Caki2 (cell line): Measurements from ENCODE around the gene PBX2. TPM values are rescaled to one million over a fixed set of nuclear protein-coding genes. Genes with fewer than 3 reads are reported as not detected.

Experiments
- DNase-seq: peaks from one replicate; pipeline ENCODE4 v3.0.0-alpha.2; 2015; ENCODE audit warnings: low read depth
- in situ Hi-C: cut with HindIII; loops from 2 replicates; pipeline ENCODE4 v1.10.0; 2016; ENCODE audit warnings: low sequenced_read_pairs, low pct_unique_long_range_greater_than_20kb, mixed read lengths
- total RNA-seq: library from RNA; depleted of rRNA; stranded (reverse); fragments of >200 nt; shearing (Covaris generic); gene quantifications from 2 replicates; pipeline ENCODE4 v1.2.3, GENCODE V29; 2014; ENCODE audit warnings: low replicate concordance; rRNA removed

The PBX2 gene
- total RNA-seq, 1 experiment from 2014 or later = 87.2 TPM

DNA sequence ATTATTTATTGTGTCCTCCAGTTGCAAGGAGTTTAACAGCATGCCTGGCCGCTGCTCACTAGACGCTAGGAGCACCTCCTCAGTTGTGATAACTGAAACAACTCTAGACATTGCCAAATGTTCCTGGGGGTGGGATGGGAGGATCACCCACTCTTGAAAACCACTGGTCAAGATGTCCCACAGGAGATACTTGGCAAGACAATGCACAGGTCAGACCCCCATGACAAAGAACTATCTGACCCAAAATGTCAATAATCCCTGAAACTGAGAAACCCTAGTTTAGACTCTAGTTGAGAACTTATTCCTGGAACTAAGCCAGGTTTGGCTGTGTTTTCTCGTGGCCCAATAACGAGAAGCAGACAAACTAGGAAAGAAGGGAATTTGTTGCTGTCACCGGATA, 50.4 kb downstream of the PBX2 start:
- no peak for DNase-seq
- in situ Hi-C loops = no loop called here

DNA sequence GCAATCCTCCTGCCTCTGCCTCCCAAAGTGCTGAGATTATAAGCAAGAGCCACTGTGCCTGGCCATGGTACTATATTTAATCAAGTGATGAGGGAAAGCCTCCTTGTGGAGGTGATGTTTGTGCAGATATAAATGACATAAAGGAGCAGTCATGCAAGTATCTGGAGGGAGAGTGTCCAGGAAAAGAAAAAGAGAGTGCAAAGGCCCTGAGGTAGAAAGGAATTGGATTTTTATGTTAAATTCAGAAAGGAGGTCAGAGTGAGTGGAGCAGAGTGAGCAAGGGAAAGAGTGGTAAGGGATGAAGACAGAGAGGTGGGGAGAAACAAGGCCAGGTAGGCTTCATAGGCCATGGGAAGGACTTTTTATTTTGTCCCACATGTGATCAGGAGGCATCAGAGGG, 52.5 kb downstream of the PBX2 start:
- no peak for DNase-seq
- in situ Hi-C loops = no loop called here

Other genes with a start within 250 kb of the PBX2 start
- gene CFB, start 244.1 kb downstream of the PBX2 start, total RNA-seq = 2.6 and 4.7 TPM in 2 replicates
- gene NELFE, start 231.2 kb downstream of the PBX2 start, total RNA-seq = 293 and 348 TPM in 2 replicates
- 29.2 and 49.6 TPM in 2 replicates for gene SKIC2, start 231.0 kb downstream of the PBX2 start, total RNA-seq
- gene DXO, start 218.1 kb downstream of the PBX2 start, total RNA-seq = 30.5 and 52.6 TPM in 2 replicates
- 0.30 TPM in 1 of 2 replicates, not detected in the other for gene C4A, start 208.1 kb downstream of the PBX2 start, total RNA-seq
- gene C4B, start 175.4 kb downstream of the PBX2 start, total RNA-seq = not detected in 2 replicates
- not detected in 2 replicates for gene CYP21A2, start 151.8 kb downstream of the PBX2 start, total RNA-seq
- gene TNXB, start 80.9 kb downstream of the PBX2 start, total RNA-seq = 0.90 and 1.4 TPM in 2 replicates
- 9.2 and 9.7 TPM in 2 replicates for gene ATF6B, start 62.0 kb downstream of the PBX2 start, total RNA-seq
- 19.5 and 22.7 TPM in 2 replicates for gene FKBPL, start 59.9 kb downstream of the PBX2 start, total RNA-seq
- gene PRRT1, start 38.3 kb downstream of the PBX2 start, total RNA-seq = not detected in 2 replicates
- gene PPT2, start 36.1 kb downstream of the PBX2 start, total RNA-seq = 27.3 and 270 TPM in 2 replicates
- 1.5 and 3.6 TPM in 2 replicates for gene EGFL8, start 25.6 kb downstream of the PBX2 start, total RNA-seq
- gene AGPAT1, start 14.1 kb downstream of the PBX2 start, total RNA-seq = 42.7 and 61.0 TPM in 2 replicates
- 111 and 147 TPM in 2 replicates for gene RNF5, start 11.8 kb downstream of the PBX2 start, total RNA-seq
- 1.7 and 1.9 TPM in 2 replicates for gene AGER, start 5.9 kb downstream of the PBX2 start, total RNA-seq
- 0.14 and 3.4 TPM in 2 replicates for gene GPSM3, start 2.4 kb upstream of the PBX2 start, total RNA-seq
- gene NOTCH4, start 33.9 kb upstream of the PBX2 start, total RNA-seq = 0.26 and 0.71 TPM in 2 replicates
- not detected in 2 replicates for gene TSBP1, start 181.7 kb upstream of the PBX2 start, total RNA-seq
- gene BTNL2, start 217.0 kb upstream of the PBX2 start, total RNA-seq = not detected in 2 replicates
- gene HLA-DRA, start 249.7 kb upstream of the PBX2 start, total RNA-seq = not detected in 2 replicates